ENCODE data around the gene CCDC50. TPM values are rescaled to one million over a fixed set of nuclear protein-coding genes. Genes with fewer than 3 reads are reported as not detected.

CCDC50 gene
- total RNA-seq, 1 donor from 2014 or later, result 24.0 TPM

Other genes with a start within 250 kb of the CCDC50 start
- gene OSTN, start 130.2 kb upstream of the CCDC50 start, total RNA-seq, result 6.8 TPM
- gene UTS2B, start 1.1 kb downstream of the CCDC50 start, total RNA-seq, result not detected
- gene PYDC2, start 131.8 kb downstream of the CCDC50 start, total RNA-seq, result not detected

Data from skeletal muscle tissue (tissue), 1 donor.